Osteocyte (in vitro differentiated cells): ENCODE results near the gene FRMD3. TPM values are rescaled to one million over a fixed set of nuclear protein-coding genes. Genes with fewer than 3 reads are reported as not detected.

Experiments used
- DNase-seq: peaks from one replicate; pipeline ENCODE4 v3.0.0; 2021; ENCODE audit warnings: mixed read lengths; ENCODE audit not compliant: unreplicated experiment; ENCODE audit errors: extremely low spot score
- H3K27ac Mint-ChIP-seq: one replicate; pipeline ENCODE4 v1.8.0; 2021; ENCODE audit warnings: mild to moderate bottlenecking, mixed read lengths; ENCODE audit not compliant: unreplicated experiment
- H3K27me3 Mint-ChIP-seq: one replicate; pipeline ENCODE4 v1.8.0; 2021; ENCODE audit warnings: mixed read lengths; ENCODE audit not compliant: unreplicated experiment
- H3K36me3 Mint-ChIP-seq: one replicate; pipeline ENCODE4 v1.8.0; 2021; ENCODE audit warnings: mixed read lengths; ENCODE audit not compliant: unreplicated experiment
- H3K4me1 Mint-ChIP-seq: one replicate; pipeline ENCODE4 v1.8.0; 2021; ENCODE audit warnings: mixed read lengths; ENCODE audit not compliant: unreplicated experiment
- H3K4me3 Mint-ChIP-seq: one replicate; pipeline ENCODE4 v1.8.0; 2021; ENCODE audit warnings: mild to moderate bottlenecking, moderate library complexity, mixed read lengths; ENCODE audit not compliant: unreplicated experiment
- H3K9me3 Mint-ChIP-seq: one replicate; pipeline ENCODE4 v1.8.0; 2021; ENCODE audit warnings: mixed read lengths; ENCODE audit not compliant: unreplicated experiment
- total RNA-seq: library from RNA; stranded (reverse); gene quantifications from 2 replicates; pipeline ENCODE4 v1.2.1, GENCODE V29; 2021
- TF ChIP-seq, protein P1 (sequence below): fragments of 200-600 bp; sonication (generic); IDR thresholded peaks from 2 replicates; pipeline ENCODE4 v1.5.0; 2021; ENCODE audit warnings: antibody characterized with exemption, mild to moderate bottlenecking, moderate library complexity

Gene FRMD3
- total RNA-seq, 1 donor from 2014 or later, result 0.35 TPM

DNA sequence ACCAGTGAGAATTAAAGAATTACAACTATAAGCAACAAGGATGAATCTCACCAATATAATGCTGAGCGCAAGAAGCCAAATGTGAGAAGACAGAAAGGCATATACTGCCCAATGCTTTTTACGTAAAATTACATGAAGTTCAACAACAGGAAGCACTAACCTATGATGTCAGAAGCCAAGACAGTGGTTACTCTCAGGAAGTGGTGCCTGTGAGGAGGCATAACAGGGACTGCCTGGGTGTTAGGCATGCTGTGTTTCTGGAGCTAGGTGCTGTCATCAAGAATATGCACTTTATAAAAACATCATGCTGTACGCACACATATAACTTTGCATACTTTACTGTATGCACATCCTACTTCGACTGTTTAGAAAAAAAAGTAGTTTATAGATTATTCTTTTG lies 30.1 kb downstream of the FRMD3 start:
- TF ChIP-seq, protein P1, sequence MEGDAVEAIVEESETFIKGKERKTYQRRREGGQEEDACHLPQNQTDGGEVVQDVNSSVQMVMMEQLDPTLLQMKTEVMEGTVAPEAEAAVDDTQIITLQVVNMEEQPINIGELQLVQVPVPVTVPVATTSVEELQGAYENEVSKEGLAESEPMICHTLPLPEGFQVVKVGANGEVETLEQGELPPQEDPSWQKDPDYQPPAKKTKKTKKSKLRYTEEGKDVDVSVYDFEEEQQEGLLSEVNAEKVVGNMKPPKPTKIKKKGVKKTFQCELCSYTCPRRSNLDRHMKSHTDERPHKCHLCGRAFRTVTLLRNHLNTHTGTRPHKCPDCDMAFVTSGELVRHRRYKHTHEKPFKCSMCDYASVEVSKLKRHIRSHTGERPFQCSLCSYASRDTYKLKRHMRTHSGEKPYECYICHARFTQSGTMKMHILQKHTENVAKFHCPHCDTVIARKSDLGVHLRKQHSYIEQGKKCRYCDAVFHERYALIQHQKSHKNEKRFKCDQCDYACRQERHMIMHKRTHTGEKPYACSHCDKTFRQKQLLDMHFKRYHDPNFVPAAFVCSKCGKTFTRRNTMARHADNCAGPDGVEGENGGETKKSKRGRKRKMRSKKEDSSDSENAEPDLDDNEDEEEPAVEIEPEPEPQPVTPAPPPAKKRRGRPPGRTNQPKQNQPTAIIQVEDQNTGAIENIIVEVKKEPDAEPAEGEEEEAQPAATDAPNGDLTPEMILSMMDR, result no peak
- DNase-seq, result no peak
- no peaks in the 10 kb centered on the region for H3K27me3 Mint-ChIP-seq
- no peaks in the 10 kb centered on the region for H3K36me3 Mint-ChIP-seq
- H3K4me1 Mint-ChIP-seq, result no peaks in the 10 kb centered on the region
- H3K27ac Mint-ChIP-seq, result no peak overlapping the region
- H3K9me3 Mint-ChIP-seq, result no peaks in the 10 kb centered on the region
- no peak overlapping the region for H3K4me3 Mint-ChIP-seq

DNA sequence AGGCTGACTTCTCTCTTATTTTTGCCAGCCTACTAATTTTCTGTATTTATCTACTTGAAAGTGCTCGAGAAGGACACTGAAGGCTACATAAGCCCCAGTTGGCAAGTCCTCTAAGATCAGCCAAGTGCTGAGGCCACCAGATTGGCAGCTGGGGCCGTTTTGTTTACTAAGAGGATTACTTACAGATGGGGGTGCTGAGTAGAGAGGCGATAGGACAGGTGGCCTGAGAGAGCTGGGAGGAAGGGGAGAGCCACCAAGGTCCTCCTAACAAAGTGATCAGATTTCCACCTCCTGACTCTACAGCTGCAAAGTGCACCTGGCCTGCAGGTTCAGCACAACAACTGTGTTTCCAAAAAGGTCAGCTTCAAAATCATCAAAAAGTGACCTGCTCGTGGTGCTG lies 32.9 kb downstream of the FRMD3 start:
- Mint-ChIP-seq H3K27ac (no peak overlapping the region), H3K27me3 (no peaks in the 10 kb centered on the region), H3K36me3 (no peaks in the 10 kb centered on the region), H3K4me3 (no peak overlapping the region), H3K9me3 (no peaks in the 10 kb centered on the region), H3K4me1 (no peaks in the 10 kb centered on the region)
- TF ChIP-seq, protein P1, result no peak
- DNase-seq, result no peak

DNA sequence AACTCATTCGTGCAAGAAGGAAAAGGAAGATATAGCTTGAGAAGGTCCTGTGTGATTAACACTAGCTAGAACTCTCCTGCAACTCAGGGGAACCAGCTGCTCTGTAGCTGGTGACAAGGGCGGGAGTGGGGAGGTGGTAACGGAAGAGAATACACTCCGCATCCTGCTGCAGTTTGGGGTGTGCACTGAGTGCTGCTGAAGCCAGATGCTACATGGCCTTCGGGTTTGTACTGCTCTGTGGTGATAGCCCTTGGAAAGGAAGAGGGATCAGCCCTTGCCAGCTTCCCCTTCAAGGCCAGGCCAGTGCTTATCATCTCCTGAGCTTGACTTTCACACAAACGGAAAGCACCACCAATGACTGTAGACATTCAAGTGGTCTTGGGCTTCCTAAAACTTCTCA lies 34.3 kb downstream of the FRMD3 start:
- TF ChIP-seq, protein P1, result no peak
- Mint-ChIP-seq H3K4me3 (no peak overlapping the region), H3K27me3 (no peaks in the 10 kb centered on the region), H3K9me3 (no peaks in the 10 kb centered on the region), H3K4me1 (no peaks in the 10 kb centered on the region), H3K36me3 (no peaks in the 10 kb centered on the region), H3K27ac (no peak overlapping the region)
- DNase-seq, result no peak

DNA sequence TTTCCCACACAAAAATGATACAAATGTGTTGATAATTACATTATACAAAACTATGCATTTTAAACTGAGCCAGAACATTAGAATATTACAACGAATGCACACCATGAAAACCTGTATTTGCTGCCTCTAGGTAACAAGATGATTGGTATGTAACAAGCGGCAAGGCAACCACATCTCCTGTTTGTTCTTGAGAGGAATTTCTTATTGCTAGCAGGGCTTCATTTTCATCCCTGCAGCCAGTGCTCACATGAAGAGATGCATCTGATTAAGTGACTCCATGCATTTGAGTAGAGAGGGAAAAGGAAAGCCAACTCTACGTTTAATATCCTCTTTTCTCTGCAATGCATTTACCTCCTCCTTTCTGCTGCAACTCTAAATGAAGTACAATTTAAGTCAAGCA lies 36.6 kb downstream of the FRMD3 start:
- H3K4me1 Mint-ChIP-seq, result no peaks in the 10 kb centered on the region
- H3K27ac Mint-ChIP-seq, result no peak overlapping the region
- TF ChIP-seq, protein P1, result no peak
- H3K9me3 Mint-ChIP-seq, result no peaks in the 10 kb centered on the region
- H3K27me3 Mint-ChIP-seq, result no peaks in the 10 kb centered on the region
- DNase-seq, result no peak
- H3K36me3 Mint-ChIP-seq, result no peaks in the 10 kb centered on the region
- no peak overlapping the region for H3K4me3 Mint-ChIP-seq

DNA sequence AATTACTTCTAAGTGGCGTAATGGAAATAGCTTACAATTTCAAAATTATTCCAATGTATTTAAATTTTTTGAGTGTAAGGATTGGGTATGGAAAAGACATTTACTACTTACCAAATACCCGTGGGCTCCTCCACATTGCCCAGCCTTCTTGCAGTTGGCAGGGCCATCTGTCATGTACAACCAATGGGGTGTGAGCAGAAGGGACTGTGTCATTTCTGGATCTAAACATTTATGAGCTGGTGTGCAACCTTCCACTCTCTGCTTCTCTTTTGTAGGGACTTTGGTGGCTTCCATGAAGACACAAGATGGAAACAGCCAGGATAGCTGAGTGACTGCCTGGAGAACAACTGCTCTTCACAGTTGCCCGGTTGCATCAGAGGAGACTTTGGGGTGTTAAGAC lies 40.8 kb downstream of the FRMD3 start:
- Mint-ChIP-seq H3K27ac (no peak overlapping the region), H3K36me3 (no peaks in the 10 kb centered on the region)

More for the DNA sequence above, 40.8 kb downstream of the FRMD3 start:
- Mint-ChIP-seq H3K27me3 (no peaks in the 10 kb centered on the region), H3K4me3 (no peak overlapping the region), H3K9me3 (no peaks in the 10 kb centered on the region), H3K4me1 (no peaks in the 10 kb centered on the region)
- TF ChIP-seq, protein P1, result no peak
- DNase-seq, result no peak
